Ishikawa (cell line): ENCODE data around the gene PRICKLE2.

ENCODE experiments used
- CEBPB ChIP-seq: IDR thresholded peaks from 2 replicates; pipeline ENCODE4 v1.6.1; 2012
- CREB1 ChIP-seq: IDR thresholded peaks from 2 replicates; pipeline ENCODE4 v1.6.1; 2012; ENCODE audit warnings: low read depth
- EP300 ChIP-seq: IDR thresholded peaks from 2 replicates; pipeline ENCODE4 v1.6.1; 2012; ENCODE audit warnings: borderline replicate concordance
- FOXM1 ChIP-seq: IDR thresholded peaks from 2 replicates; pipeline ENCODE4 v1.6.1; 2012; ENCODE audit warnings: low read depth, borderline replicate concordance
- MAX ChIP-seq: IDR thresholded peaks from 2 replicates; pipeline ENCODE4 v1.6.1; 2012
- RAD21 ChIP-seq: IDR thresholded peaks from 2 replicates; pipeline ENCODE4 v1.6.1; 2012; ENCODE audit warnings: low read depth
- REST ChIP-seq: IDR thresholded peaks from 2 replicates; pipeline ENCODE4 v1.6.1; 2012; ENCODE audit warnings: low read depth, mild to moderate bottlenecking
- TAF1 ChIP-seq: IDR thresholded peaks from 2 replicates; pipeline ENCODE4 v1.6.1; 2012; ENCODE audit warnings: low read depth, mild to moderate bottlenecking
- TCF12 ChIP-seq: IDR thresholded peaks from 2 replicates; pipeline ENCODE4 v1.6.1; 2012; ENCODE audit warnings: low read depth
- TEAD4 ChIP-seq: IDR thresholded peaks from 2 replicates; pipeline ENCODE4 v1.6.1; 2012
- YY1 ChIP-seq: IDR thresholded peaks from 2 replicates; pipeline ENCODE4 v1.6.1; 2012; ENCODE audit warnings: low read depth
- ZBTB7A ChIP-seq: IDR thresholded peaks from 2 replicates; pipeline ENCODE4 v1.6.1; 2012; ENCODE audit warnings: low read depth

- TF ChIP-seq TEAD4 (no peak), ZBTB7A (no peak), TCF12 (no peak), EP300 (no peak), REST (no peak), RAD21 (no peak), MAX (no peak), YY1 (no peak), FOXM1 (no peak), TAF1 (no peak), CEBPB (no peak), CREB1 (no peak)
Measured at GRCh38 chr3:64145438-64145837, 79.8 kb downstream of the PRICKLE2 start.
